CD1c-positive myeloid dendritic cell (primary cell): ENCODE data around the gene EGFLAM.

Experiments used
- DNase-seq: peaks from one replicate; pipeline ENCODE4 v3.0.0-alpha.2; 2016; ENCODE audit errors: extremely low spot score

Gene EGFLAM

DNA sequence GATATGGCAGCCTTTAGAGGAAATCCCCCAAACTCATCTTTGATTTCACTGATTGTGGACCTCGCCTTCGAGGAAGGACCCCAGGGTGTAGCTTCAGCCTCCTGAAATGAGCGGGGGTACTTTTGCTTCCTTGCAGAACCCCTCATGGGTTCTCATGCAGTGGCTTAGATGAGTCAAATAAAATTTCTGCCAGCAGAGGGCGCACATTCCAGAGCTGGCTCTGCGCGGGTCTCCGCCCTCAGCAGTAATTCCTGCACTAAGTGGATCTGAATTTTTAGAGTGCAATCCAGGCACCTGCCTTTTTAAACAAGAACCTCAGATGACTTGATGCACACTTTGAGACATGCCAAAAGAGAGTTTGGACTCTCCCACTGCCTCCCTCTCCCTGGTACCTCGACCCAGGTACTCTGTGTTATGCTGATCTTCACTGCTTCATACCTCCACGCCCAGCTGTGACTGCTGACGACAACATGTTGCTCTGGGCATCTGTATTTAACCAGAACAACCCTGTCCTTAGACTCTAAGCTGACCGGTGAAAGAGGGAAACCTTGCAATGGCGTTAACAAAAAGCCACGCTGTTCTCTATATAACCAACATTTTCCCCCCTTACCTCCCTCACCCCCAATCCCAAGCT, 7.3 kb downstream of the EGFLAM start:
- peak; percentile 39 for DNase-seq

DNA sequence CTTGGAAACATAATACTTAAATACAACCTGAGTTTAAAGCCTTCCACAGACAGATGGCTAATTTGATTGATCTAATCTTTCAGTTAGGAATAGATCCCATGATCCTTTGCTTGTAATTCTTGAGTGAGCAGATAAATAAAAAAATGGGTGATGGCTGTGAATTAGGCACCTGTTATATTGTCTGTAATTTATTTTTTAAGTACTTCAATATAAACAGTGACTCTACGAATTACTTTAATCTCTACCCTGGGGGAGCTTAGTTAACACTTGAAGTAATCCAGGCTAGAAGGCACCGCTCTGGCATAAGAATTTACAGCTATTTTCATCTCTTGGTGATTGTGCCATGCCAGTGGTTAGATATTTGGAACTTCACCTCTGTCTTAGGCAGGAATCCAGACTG, 9.0 kb downstream of the EGFLAM start:
- no peak for DNase-seq

DNA sequence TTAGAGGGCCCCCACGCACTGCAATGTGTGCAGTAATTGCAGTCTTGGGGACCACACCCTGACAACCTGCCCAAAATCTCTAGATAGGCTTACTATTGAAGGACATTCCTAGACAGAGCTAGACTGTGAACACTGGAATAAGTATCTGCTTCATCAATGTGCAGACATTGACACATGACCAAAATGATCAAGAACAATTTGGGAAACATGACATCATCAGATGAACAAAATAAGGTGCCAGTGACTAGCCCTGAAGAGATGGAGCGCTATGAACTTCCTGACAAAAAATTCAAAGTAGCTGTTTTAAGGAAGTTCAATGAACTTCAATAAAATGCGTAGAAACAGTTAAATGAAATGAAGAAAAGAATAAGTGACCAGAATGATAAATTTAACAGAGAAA, 15.3 kb downstream of the EGFLAM start:
- DNase-seq, result no peak

DNA sequence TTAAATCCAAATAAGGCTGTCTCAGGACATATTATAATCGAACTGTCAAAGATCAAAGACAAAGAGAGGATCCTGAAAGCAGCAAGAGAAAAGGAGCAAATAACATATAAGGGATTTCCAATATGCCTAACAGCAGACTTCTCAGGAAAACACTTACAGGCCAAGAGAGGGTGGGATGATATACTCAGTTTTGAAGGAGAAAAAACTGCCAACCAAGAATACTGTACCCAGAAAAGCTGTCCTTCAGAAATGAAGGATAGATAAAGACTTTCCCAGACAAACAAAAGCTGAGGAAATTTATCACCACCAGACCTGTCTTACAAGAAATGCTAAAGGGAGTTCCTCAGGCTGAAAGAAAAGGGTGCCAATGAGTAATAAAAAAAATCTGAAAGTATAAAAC, 16.0 kb downstream of the EGFLAM start:
- DNase-seq, result no peak

DNA sequence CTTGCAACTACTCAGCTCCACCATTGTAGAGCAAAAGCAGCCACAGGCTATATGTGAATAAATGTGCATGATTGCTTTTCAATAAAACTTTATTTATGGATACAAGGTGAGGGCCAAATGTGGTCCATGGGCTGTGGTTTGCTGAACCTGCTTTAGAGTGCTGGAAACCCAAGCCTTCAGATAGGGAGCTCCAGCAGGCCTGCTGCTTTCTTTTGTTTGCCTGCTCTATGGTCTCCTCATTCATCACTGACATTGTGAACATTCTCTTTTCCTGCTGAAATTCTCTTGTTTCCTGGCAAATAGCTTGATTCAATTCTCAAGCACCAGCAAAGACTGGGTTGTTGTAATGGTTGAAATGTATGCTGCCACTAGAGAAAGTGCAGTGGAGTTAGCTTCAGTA, 26.0 kb downstream of the EGFLAM start:
- no peak for DNase-seq

DNA sequence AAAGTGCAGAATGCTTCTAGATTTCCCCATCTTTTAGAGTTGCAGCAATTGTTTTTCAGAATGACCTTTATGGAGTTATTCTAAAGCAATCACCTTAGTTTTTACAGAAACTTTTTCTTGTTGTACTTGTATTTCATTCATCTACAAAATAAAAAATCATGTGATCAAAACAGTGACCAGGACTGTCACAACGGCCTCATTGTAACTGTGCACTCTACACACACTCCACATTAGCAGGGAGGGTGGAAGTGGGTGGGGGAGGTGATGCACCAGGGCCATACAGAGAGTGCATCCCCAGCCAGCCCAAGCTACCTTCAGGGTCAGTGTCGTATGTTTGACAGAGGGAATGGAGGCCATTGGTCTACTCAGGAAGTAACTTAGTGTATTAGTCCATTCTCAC, 26.9 kb downstream of the EGFLAM start:
- DNase-seq, result no peak

DNA sequence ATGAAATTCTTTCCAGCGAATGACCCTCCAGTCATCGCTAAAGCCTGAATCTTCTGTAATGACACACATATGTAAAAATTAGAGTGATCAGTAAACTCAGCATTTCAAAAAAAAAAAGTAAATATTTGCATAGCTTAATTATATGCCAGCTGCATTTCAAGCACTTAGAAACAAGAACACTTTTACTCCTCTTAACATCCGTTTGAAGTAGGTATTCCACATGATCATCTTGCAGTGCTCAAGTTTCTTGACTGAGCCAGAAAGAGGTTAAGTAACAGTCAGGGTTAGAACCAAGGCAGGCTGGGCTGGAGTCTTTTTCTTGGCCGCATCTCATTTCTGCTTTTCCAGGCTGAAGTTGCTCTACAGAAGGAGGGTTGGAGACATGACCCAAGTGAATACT, 27.6 kb downstream of the EGFLAM start:
- no peak for DNase-seq

DNA sequence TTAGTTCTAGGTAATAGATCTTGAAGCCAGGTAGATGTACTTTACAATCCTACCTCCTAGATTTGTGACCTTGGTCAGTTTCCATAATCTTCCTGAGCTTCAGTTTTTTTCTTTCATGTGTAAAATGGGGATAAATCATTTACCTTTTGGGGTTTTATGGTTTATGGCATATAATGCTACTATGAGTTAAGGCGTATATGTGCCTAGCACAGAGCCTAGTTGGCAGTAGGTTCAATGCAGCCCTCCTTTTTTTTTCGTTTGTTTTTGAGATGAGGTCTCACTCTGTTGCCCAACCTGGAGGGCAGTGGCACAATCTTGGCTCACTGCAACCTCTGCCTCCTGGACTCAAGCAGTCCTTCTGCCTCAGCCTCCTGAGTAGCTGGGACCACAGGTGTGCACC, 28.8 kb downstream of the EGFLAM start:
- DNase-seq, result no peak

DNA sequence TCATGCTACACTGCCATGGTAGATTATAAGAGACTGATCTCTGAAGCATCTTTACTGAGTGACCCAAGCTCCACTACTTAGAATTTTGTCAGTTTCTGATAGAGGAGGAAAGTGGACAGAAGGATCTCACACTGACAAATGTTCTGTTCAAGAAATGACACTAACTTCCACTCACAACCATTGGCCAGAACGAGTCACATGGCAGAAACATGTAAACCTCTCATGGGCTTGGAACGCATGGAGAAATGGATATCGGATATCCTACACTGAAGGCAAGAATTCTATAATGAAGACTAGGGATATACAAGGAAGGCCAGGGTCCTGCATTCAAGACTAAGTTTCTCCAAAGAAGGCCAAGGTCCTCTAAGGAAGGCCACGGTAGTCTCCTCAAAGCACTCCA, 31.1 kb downstream of the EGFLAM start:
- DNase-seq, result no peak

DNA sequence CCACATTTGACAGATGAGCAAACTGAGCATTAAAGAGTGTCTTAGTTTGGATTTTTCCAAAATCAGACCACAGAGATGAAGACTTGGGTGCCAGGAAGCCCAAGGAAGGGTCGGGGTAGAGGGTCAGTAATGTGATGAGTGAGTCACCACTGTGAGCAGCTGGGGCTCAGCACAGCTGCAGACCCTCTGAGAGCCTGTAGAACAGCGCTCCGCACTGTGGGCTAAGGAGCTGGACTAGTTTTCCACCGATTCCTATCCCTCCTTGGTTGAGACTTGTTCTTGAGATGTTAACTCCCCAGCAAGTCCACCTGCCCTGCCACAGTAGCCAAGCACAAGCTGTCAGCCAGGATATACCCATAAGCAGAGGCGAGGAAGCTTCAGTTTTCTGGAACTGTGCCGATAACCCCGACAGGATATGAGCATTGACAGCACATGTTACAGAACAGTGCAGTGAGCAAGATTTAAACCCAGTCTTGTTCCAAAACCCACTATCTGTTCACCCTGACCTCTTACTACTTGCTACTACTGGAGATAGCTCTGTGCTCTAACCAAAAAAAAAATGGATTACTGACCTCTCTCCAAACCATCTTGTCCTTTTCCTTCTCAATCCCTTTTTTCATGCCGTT, 31.8 kb downstream of the EGFLAM start:
- DNase-seq, result no peak

DNA sequence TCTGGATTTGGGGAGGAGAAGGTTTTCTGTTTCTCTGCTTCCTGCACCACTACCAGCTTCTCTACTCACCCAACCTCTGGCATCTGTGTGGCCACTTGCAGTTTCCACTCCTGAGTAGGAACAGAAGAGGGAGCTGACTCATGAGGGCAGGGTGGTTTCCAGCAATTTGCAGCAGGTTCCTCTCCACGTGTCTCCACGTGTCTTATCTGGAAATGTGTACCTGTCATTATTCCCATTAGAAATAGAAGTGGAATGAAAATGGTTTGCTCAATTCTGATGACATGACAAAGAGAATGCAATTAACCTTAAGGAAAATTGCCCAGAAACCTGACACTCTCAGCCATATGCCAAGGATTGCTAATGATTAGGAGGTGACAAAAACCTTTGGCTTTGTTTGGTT, 33.0 kb downstream of the EGFLAM start:
- DNase-seq, result no peak

DNA sequence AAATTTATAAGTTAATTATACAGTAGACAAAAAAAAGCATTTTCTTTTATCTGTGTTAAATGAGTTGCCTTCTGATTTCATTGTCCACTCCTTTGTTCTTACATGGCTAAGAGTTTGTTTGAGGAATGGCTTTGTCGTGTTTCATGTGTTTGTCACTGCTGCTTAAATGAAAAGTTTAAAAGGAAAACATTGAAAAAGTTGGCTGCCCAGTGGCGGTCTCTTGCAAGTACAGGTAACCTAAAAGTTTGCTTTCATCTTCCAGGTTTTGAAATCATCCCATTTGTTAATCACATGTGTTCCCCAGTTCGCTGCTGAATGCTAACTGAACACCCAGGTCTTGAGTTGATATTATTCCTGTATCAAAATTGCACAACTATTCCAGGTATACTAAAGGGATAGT, 33.9 kb downstream of the EGFLAM start:
- DNase-seq, result no peak

DNA sequence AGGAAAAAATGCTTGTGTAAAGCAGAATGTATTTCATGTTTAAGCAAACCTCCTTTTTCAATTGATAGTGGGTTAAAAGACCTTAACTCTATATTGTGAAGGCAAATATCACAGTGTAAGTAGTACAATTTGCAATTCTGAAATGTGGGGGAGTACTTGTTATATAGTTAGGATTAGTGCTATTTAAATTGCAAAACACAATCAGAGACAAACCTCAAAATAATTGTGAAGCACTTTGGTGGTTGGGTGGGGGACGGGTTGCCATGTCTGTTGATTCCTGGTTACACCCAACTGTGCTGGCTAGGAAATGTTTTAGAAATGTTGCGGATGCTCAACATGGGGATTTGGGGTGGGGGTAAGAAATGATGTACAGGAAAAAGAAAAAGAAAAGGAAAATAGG, 37.4 kb downstream of the EGFLAM start:
- no peak for DNase-seq

DNA sequence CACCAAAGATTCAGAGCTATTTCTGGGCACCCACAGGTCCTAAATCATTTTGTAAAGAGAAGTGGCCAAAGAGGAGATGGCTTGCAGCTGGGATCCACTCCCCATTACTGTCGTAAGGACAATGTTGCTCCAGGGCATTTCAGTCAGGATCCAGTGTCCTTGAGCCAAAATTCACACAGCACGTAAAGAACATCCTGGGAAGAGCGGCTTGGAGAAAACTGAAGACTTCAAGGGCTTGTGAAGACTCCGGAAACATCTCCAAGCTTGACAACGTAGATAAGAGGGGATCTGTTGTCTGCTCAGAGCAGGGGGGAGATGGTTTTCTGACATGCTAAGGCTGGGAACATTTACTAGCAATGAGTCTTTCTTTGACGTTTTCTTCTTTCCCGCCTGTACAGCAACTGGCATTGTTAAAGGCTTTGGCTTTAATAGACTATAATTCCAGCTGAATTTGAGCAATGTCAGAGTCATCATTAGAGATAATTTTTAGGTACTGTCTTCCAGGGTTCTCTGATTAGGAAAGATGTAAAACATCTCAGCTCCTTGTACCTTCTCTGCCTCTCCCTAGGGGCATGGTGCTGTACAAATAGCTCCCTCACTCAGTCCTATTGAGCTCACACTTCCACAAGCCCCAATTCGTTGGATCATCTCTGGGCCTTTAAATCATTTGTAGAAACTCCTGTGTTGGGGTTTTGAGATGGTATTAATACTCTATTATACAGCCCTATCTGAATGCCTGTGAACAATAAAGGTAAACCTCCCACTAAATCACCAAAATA, 39.7 kb downstream of the EGFLAM start:
- no peak for DNase-seq

DNA sequence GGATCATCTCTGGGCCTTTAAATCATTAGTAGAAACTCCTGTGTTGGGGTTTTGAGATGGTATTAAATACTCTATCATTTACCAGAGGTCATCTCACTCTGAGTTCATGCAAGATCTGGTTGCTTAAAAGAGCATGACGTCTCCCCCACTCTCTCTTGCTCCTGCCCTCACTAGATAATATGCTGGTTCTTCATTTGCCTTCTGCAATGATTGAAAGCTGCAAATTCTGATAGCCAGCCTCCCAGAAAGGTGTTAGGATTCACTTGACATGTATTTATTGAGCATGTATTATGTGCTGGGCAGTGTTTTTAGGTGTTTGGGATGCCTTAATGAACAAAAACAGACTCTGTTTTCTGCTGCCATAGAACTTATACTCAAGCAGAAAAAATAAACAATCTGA, 41.2 kb downstream of the EGFLAM start:
- no peak for DNase-seq

DNA sequence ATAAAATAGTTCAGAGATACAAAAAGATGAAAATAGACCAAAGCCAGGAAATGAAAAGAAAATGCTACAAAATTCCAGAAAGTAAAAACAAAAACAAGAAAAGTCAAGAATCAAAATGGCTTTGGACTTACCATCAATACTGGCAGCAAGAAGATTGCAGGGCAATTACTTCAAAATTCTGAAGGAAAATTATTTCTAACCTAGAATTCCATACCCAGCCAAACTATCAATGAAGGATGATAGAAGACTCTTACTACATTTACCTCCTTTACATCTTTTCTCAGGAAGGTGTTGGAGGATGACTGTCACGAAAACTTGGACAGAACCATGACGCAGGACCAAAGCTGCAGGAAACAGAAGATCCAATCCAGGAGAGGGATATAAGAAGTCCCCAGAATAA, 46.8 kb downstream of the EGFLAM start:
- no peak for DNase-seq

DNA sequence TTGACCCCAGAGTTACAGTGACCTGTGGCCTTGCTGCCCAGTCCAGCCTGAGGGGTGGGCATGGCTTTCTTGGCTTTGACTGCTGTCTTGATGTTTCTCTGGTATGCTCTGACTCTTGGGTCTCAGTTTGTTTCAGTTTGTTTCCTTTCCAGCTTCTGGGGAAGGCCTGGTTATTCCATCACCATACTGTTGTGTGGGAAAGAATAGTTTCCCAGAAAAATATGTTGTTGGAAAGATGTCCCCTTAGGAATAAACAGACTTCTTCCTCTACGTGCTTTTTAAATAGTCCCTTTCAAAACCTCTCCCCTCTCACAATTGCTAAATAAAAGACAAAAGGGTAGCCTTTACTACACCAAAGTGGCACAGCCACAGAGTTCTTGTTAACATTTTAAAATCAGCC, 49.5 kb downstream of the EGFLAM start:
- DNase-seq, result no peak

DNA sequence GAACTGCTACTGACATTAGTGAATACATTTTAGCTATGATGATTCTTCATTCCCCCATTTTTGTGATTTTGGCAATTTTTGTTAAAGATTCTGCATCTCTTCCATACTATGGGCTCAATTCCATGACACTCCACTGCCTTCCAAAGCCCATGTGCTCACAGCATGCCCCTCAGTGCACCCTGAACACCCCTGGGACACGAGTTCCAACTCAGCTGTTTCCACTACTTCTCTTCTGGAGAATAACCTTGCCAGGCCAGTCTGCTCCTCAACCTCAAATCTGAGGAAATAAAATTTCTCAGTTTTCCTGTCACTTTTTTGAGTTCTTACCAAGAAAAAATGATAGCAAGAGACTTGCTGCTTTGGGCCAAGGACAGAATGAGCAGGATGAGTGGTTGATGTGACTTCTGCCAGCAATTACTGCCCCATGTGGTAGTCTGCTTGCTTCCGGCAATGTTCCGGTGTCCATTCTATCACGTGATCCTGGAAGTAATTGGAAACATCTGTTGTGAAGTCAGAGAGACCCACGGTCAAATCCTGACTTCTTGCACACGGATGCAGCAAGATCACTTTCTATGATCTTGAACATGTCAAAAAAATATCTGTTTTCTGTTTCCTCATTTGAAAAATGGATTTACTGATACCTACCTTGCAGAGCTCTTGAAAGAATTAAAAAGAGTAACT, 58.3 kb downstream of the EGFLAM start:
- DNase-seq, result no peak

DNA sequence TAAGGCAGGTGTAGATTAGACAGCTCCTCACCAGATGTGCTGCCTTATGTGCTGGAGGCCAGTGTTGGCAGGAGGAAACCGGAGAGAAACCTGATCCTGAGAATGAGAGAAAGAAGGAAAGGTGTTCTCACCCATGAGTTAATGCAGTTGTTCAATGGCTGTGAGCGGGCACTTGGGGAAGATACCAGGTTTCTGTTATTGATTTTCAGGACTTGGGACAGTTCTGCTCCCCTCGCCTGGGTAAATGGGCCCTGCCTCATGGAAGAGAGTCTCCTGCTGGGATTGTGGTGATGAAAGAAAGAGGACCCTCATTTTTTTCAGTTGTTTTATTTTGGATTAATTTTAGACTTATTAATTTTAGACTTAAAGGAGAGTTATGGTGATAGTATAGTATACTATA, 59.5 kb downstream of the EGFLAM start:
- DNase-seq, result no peak

DNA sequence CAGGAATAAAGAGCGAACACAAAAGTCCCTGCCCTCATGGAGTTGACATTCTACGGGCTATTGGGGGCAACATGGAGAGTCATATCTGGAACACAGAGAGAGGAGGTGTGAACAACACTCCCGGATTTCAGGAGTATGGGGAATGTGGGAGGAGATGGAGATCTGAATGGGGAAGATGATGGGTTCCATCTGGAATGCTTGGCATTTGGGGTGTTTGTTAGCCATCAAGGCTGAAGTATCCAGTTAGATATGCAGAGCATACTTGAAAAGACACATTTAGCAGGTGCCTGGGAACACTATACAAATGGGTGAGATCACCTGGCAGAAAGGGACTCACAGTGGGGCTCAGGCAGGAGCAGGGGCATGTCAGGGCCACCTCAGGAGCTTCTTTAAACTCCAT, 61.1 kb downstream of the EGFLAM start:
- no peak for DNase-seq

DNA sequence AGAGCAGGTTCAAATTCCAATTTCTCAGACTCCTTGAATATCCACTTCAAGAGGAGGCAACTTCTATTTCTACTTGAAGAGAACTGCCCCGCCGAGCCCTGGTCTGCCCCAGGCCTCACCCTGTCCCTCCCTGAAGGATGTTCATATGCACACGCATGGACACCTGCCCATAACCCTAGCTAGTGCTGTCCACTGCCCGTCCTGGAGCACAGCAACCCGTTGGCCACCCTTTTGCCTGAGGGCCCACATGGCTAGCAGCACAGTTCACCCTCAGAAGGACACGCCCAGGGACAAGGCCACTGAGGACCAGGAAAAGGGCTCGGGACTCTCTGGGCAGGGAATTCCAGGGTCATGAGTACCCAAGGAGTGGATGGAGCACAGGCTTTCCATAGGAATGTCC, 63.6 kb downstream of the EGFLAM start:
- DNase-seq, result no peak

DNA sequence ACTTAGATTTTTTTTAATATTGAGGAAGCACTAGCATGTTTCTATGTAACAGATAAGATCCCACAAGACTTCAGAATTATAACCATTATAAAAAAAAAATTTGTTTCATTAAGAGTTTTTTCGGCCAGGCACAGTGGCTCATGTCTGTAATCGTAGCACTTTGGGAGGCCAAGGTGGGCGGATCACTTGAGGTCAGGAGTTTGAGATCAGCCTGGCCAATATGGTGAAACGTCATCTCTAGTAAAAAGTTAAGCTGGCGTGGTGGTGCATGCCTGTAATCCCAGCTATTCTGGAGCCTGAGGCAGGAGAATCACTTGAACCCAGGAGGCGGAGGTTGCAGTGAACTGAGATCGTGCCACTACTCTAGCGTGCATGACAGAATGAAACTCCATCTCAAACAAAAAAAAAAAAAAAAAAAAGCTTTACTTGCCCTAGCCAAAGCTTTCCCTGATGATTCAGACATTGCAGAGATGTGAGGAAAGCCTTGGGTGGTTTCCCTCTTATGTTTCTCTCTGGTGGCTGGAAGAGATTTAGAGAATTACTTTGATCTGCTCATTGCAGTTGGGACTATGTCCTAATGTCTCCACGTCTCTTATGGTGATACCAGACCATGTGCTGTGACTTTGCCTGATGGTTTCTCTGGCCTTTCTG, 65.4 kb downstream of the EGFLAM start:
- no peak for DNase-seq
